WTC11 (cell line): ENCODE results near the gene MEGF10. TPM values are rescaled to one million over a fixed set of nuclear protein-coding genes. Genes with fewer than 3 reads are reported as not detected.

ENCODE experiments used
- ARID4B ChIP-seq: sonication (generic); formaldehyde crosslinking; IDR thresholded peaks from 2 replicates; pipeline ENCODE4 v1.8.0; 2023; ENCODE audit warnings: missing genetic modification reagents, mild to moderate bottlenecking, borderline replicate concordance
- ATF2 ChIP-seq: sonication (generic); formaldehyde crosslinking; IDR thresholded peaks from 2 replicates; pipeline ENCODE4 v1.8.1; 2022; ENCODE audit warnings: low read depth, missing genetic modification reagents, borderline replicate concordance
- ATF3 ChIP-seq: sonication (generic); formaldehyde crosslinking; conservative IDR thresholded peaks from 2 replicates; pipeline ENCODE4 v1.8.1; 2022; ENCODE audit warnings: mild to moderate bottlenecking, missing genetic modification reagents
- E2F1 ChIP-seq: sonication (generic); formaldehyde crosslinking; IDR thresholded peaks from 2 replicates; pipeline ENCODE4 v1.8.0; 2022; ENCODE audit warnings: mild to moderate bottlenecking, missing genetic modification reagents
- ETV6 ChIP-seq: sonication (generic); formaldehyde crosslinking; IDR thresholded peaks from 2 replicates; pipeline ENCODE4 v1.8.1; 2022; ENCODE audit warnings: mild to moderate bottlenecking, missing genetic modification reagents
- FOXJ3 ChIP-seq: sonication (generic); formaldehyde crosslinking; IDR thresholded peaks from 2 replicates; pipeline ENCODE4 v1.9.0; 2021; ENCODE audit warnings: missing genetic modification reagents, mild to moderate bottlenecking, borderline replicate concordance
- IRF2 ChIP-seq: sonication (generic); formaldehyde crosslinking; IDR thresholded peaks from 2 replicates; pipeline ENCODE4 v1.8.0; 2022; ENCODE audit warnings: low read depth, missing genetic modification reagents, borderline replicate concordance
- JUN ChIP-seq: sonication (generic); formaldehyde crosslinking; IDR thresholded peaks from 2 replicates; pipeline ENCODE4 v1.8.0; 2023; ENCODE audit warnings: mild to moderate bottlenecking, missing genetic modification reagents
- NR3C1 ChIP-seq: sonication (generic); formaldehyde crosslinking; conservative IDR thresholded peaks from 2 replicates; pipeline ENCODE4 v1.8.1; 2023; ENCODE audit warnings: low read depth, mild to moderate bottlenecking, missing genetic modification reagents
- OVOL2 ChIP-seq: fragments of 250-450 bp; sonication (Bioruptor Pico); IDR thresholded peaks from 2 replicates; pipeline ENCODE4 v1.9.0; 2021; ENCODE audit warnings: mild to moderate bottlenecking, borderline replicate concordance
- RELA ChIP-seq: sonication (generic); formaldehyde crosslinking; IDR thresholded peaks from 2 replicates; pipeline ENCODE4 v1.8.1; 2022; ENCODE audit warnings: missing genetic modification reagents, mild to moderate bottlenecking, borderline replicate concordance
- SMAD3 ChIP-seq: sonication (generic); formaldehyde crosslinking; IDR thresholded peaks from 2 replicates; pipeline ENCODE4 v1.8.0; 2022; ENCODE audit warnings: missing genetic modification reagents, mild to moderate bottlenecking, borderline replicate concordance
- SMAD4 ChIP-seq: sonication (generic); formaldehyde crosslinking; IDR thresholded peaks from 2 replicates; pipeline ENCODE4 v1.8.0; 2022; ENCODE audit warnings: mild to moderate bottlenecking, missing genetic modification reagents
- TCF7 ChIP-seq: sonication (generic); formaldehyde crosslinking; IDR thresholded peaks from 2 replicates; pipeline ENCODE4 v1.8.0; 2022; ENCODE audit warnings: mild to moderate bottlenecking, low read depth, missing genetic modification reagents, moderate library complexity
- TEAD4 ChIP-seq: sonication (generic); formaldehyde crosslinking; IDR thresholded peaks from 2 replicates; pipeline ENCODE4 v1.8.0; 2022; ENCODE audit warnings: mild to moderate bottlenecking, missing genetic modification reagents
- TP53 ChIP-seq: sonication (generic); formaldehyde crosslinking; IDR thresholded peaks from 2 replicates; pipeline ENCODE4 v1.8.1; 2023; ENCODE audit warnings: mild to moderate bottlenecking, missing genetic modification reagents
- ZBTB21 ChIP-seq: sonication (generic); formaldehyde crosslinking; IDR thresholded peaks from 2 replicates; pipeline ENCODE4 v1.8.1; 2023; ENCODE audit warnings: mild to moderate bottlenecking, missing genetic modification reagents, borderline replicate concordance
- ZBTB43 ChIP-seq: sonication (generic); formaldehyde crosslinking; IDR thresholded peaks from 2 replicates; pipeline ENCODE4 v1.8.1; 2023; ENCODE audit warnings: mild to moderate bottlenecking, missing genetic modification reagents
- ZMAT4 ChIP-seq: fragments of 250-450 bp; sonication (Bioruptor Pico); IDR thresholded peaks from 2 replicates; pipeline ENCODE4 v1.9.0; 2021; ENCODE audit warnings: mild to moderate bottlenecking
- ZNF138 ChIP-seq: sonication (generic); formaldehyde crosslinking; conservative IDR thresholded peaks from 2 replicates; pipeline ENCODE4 v1.8.1; 2022; ENCODE audit warnings: mild to moderate bottlenecking, moderate library complexity, missing genetic modification reagents
- ZNF232 ChIP-seq: sonication (generic); formaldehyde crosslinking; IDR thresholded peaks from 2 replicates; pipeline ENCODE4 v1.8.0; 2022; ENCODE audit warnings: mild to moderate bottlenecking, missing genetic modification reagents
- ZNF671 ChIP-seq: fragments of 250-450 bp; sonication (Bioruptor Pico); IDR thresholded peaks from 2 replicates; pipeline ENCODE4 v1.8.0; 2021; ENCODE audit warnings: mild to moderate bottlenecking
- ZSCAN18 ChIP-seq: fragments of 250-450 bp; sonication (Bioruptor Pico); IDR thresholded peaks from 2 replicates; pipeline ENCODE4 v2.1.2; 2022; ENCODE audit warnings: mild to moderate bottlenecking, moderate library complexity
- total RNA-seq: library from RNA; stranded (reverse); gene quantifications from 3 replicates; pipeline ENCODE4 v1.2.3, GENCODE V29; 2021
- TF ChIP-seq, protein P1 (sequence below): fragments of 250-450 bp; sonication (Bioruptor Pico); conservative IDR thresholded peaks from 2 replicates; pipeline ENCODE4 v1.9.0; 2021; ENCODE audit warnings: mild to moderate bottlenecking
- TF ChIP-seq, protein P2 (sequence below): sonication (generic); formaldehyde crosslinking; IDR thresholded peaks from 2 replicates; pipeline ENCODE4 v1.8.0; 2022; ENCODE audit warnings: mild to moderate bottlenecking, missing genetic modification reagents

Gene MEGF10
- total RNA-seq, 1 experiment from 2014 or later = 24.5 TPM

- TF ChIP-seq ETV6 (CRISPR knock-in tag) (no peak; the same call in 1 of the 2 replicates), ZMAT4 (CRISPR knock-in tag) (no peak), ZNF138 (CRISPR knock-in tag) (no peak), TEAD4 (no peak), ZBTB21 (CRISPR knock-in tag) (no peak), RELA (no peak), JUN (CRISPR knock-in tag) (no peak), ZNF232 (CRISPR knock-in tag) (no peak), ZNF671 (CRISPR knock-in tag) (no peak), FOXJ3 (CRISPR knock-in tag) (no peak), SMAD3 (CRISPR knock-in tag) (no peak), NR3C1 (CRISPR knock-in tag) (0 out of 2 replicates have a peak, but pooled peaks have one; percentile 17), SMAD4 (CRISPR knock-in tag) (no peak), TP53 (CRISPR knock-in tag) (peak; percentile 51; the same call in 1 of the 2 replicates), ZSCAN18 (no peak), ZBTB43 (CRISPR knock-in tag) (no peak), ATF3 (no peak), E2F1 (CRISPR knock-in tag) (no peak), ATF2 (CRISPR knock-in tag) (no peak), ARID4B (0 out of 2 replicates have a peak, but pooled peaks have one; percentile 29), OVOL2 (CRISPR knock-in tag) (no peak), TCF7 (CRISPR knock-in tag) (no peak), IRF2 (no peak)
- TF ChIP-seq, protein P1, sequence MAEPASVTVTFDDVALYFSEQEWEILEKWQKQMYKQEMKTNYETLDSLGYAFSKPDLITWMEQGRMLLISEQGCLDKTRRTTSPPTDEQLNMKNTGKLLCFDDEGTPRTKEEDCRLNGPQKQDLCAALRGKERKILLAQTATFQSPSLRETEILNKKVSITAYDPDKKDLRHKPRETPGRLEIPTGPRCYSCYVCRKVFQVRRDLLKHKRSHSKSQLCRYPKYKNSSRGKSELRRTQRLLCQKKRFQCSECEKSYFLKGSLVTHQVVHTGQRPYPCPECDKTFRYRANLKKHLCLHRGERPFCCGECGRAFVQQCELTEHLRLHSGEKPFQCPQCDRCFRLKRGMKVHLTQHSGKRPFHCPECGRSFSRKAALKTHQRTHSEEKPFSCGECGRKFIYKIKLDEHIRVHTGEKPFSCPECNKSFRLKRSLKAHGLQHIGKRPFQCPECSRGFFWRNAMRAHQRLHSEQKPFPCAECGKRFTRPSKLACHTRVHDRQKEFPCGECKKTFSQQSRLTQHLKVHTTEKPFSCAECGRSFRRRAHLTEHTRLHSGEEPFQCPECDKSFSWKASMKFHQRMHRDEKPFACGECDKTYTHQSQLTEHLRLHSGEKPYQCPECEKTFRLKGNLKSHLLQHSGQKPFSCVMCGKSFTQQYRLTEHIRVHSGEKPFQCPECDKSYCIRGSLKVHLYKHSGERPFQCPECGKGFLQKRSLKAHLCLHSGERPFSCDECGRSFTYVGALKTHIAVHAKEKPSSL (CRISPR knock-in tag) = no peak
- TF ChIP-seq, protein P2, sequence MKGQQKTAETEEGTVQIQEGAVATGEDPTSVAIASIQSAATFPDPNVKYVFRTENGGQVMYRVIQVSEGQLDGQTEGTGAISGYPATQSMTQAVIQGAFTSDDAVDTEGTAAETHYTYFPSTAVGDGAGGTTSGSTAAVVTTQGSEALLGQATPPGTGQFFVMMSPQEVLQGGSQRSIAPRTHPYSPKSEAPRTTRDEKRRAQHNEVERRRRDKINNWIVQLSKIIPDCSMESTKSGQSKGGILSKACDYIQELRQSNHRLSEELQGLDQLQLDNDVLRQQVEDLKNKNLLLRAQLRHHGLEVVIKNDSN = no peak
These were observed at the start of gene MEGF10 (continued) for GRCh38 chr5:127290019-127290945.
